GM15510 (cell line): ENCODE measurements around the gene IL6.

Experiments used
- POLR2A ChIP-seq: IDR thresholded peaks from 3 replicates; pipeline ENCODE4 v1.6.1; 2011; ENCODE audit warnings: borderline replicate concordance; ENCODE audit not compliant: insufficient read length; ENCODE audit errors: extremely low read depth

Gene IL6

DNA sequence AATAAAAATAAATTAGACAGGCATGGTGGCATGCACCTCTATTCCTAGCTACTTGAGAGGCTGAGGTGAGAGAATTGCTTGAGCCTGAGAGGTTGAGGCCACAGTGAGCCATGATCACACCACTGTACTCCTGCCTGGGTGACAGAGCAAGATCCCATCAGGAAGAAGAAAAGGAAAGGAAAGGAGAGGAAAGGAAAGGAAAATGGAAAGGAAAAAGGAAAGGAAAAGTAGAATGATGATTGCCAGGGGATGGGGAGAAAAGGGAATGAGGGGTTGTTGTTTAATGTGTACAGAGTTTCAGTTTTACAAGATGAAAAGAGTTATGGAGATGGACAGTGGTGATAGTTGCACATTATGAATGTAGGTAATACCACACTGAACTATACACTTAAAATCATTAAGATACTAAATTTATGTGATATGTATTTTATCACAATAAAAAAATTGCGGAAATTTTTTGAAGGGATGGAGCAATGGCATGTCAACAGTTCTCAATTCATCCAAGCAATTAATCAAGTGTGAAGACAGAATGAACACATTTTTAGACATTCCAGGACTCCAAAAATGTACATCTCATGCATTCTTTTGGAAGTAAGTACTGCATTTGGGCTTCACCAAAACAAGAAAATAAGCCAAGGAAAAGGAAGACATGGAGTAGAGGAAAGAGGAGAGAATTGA lies 44.3 kb downstream of the IL6 start:
- TF ChIP-seq POLR2A: no peak

DNA sequence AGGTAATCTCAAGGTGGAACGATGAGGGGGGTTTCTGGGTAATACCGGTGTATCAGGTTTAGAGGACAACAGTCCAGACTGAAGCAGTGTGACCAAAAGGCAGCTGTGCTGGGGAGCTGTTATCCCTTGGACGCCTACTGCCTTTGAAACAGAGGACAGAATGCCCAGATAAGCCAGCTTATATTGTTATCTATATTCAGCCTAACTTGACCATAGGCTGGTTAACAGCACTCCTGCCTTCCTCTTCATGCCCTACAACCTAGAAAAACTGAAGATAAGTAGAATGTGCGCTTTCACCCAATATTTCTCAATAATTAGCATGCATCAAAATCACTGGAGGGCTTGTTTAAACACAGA lies 44.9 kb downstream of the IL6 start:
- TF ChIP-seq POLR2A: no peak

DNA sequence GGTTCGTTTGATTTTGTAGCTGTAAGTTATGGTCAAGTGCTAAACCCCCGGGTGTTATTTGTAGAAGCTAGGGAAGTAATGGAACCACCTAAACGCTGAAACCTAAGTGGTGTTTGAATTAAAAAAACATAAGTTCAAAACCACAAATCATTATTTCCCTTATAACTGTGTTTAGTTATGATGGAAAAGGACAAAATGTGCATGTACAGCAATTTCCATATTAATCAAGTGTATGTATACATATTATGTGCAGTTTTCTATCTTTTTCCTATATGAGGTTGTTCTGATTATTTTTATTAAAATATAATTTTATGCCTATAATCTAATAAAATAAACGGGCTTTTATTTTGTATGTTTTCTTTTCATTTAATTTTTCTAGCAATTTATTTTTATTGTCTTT lies 45.9 kb downstream of the IL6 start:
- TF ChIP-seq POLR2A: no peak

DNA sequence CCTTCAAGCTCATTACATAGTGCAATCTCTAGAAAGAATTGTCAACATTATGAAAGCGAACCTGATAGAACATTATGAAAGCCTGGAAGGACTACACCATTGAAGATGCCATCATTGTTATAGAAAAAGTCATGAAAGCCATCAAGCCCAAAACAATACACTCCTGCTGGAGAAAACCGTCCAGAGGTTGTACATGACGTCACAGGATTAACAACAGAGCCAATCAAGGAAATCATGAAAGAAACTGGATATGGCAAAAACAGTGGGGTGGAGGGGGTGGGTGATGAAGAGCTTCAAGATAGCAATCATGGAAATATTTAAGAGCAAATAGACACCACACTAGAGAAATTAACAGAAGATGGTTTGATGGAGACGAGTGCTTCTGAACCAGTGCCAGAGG lies 50.0 kb downstream of the IL6 start:
- no peak for TF ChIP-seq POLR2A

DNA sequence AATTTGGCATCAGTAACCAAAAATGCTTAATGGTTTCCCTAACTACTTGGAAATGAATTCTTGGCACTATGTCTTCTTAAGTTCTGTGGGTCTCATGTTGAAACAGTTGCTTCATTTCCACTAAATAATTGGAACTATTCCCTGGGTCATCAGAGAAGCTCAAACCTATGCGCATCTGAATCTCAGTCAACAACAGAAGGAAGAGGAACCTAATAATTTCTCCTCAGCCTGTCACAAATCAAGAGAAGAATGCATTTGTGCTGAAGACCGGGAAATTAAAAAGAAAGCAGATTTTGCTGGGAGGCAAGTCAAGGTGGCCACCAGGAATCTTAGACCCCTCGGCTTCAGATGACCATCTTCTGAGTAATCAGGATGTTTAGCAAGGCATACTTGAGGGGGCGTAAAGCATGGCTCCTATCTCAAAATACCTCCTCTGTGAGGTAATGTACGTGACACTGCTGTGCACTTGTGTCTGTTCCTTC lies 54.3 kb downstream of the IL6 start:
- TF ChIP-seq POLR2A: no peak
